ENCODE measurements around the gene KRT16.

KRT16 gene

DNA sequence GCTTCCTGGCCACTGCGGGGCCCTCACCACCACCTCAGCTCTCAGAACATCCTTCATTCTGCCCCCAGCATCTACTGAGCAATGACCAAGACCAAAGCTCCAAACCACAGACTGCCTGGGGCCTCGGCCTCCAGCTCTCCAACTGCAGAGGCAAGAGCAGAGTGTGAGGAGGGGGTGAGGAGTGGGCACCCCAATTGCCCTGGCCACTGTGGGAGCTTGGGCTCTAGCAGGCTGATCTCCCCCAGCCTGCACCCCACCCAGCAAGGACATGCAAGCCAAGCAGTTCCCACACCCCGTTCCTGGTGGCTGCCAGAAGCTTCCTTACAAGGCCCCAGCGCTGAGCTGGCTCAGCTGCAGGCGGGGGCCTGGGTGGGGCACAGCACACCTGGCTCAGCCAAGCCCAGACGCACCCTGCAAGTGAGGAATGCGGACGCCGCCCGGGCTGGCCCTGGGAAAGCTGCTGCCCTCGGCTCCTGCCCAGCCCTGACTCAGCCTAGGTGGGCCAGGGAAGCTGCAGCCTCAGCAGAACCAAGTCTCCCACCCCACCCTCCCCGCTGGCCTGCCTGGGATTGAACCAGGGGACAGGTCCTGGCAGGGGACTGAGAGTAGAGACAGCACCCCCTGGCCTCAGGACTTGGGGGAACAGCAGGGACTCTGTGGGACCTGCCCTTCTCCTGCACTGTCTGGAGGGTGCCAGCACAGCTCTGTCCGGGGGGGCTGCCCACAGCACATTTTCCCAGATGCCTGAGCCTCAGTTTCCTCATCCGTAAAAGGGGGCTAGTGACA, 41.5 kb upstream of the KRT16 start:
- DNase-seq (ENCODE audit: insufficient read length) (no peak), FAIRE-seq (no peak)
- TF ChIP-seq TAF1 (IDR thresholded peaks at IDR 0.05; ENCODE audit: borderline replicate concordance, low read depth, low read length) (no peak), POLR2A (IDR thresholded peaks at IDR 0.05; ENCODE audit: low read depth, low read length) (no peak), POLR2AphosphoS5 (IDR thresholded peaks at IDR 0.05; ENCODE audit: low read depth, low read length) (no peak)

DNA sequence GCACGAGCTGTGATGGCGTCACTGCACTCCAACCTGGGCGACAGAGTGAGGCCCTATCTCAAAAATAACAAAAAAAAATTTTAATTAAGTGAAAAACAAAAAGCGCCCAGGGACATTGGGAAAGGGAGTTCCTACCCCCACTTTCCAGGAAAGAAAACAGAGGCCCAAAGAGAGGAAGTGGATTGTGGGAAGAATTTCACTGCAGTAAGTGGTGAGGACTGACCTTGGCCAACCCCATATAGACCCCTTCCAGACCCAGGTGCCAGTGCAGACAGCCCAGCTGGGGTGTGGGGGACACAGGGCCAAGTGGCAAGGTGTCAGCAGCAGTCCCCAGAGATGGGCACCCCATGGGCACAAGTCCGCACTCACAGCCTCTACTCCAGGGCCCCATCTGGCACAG, 40.9 kb upstream of the KRT16 start:
- FAIRE-seq = no peak
- TF ChIP-seq POLR2AphosphoS5 (IDR thresholded peaks at IDR 0.05; ENCODE audit: low read depth, low read length) = no peak
- TF ChIP-seq POLR2A (IDR thresholded peaks at IDR 0.05; ENCODE audit: low read depth, low read length) = no peak
- TF ChIP-seq TAF1 (IDR thresholded peaks at IDR 0.05; ENCODE audit: borderline replicate concordance, low read depth, low read length) = no peak
- no peak for DNase-seq (ENCODE audit: insufficient read length)

DNA sequence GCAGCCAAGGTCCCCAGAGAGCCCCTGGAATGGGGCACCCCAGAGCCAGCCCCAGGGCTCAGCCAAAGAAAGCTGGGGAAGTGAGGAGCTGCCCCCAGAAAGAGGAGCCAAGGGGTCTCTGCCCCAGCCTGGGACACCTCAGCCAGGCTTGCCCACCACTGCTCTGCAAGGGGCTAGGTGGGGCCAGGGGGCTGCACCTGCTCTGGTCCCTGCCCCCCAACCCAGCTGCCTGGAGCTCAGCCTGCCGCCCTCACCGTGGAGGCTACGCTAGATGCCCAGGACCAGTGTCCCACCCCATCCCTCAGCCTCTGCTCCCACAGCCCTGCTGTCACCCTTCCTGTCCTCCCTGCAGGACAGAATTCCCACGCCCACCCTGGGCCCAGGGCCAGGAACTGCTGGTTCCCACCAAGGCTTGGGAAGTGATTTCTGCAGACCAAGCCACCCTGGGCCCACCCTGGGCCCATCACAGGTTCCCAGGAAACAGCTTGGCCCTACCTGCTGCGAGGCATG, 39.9 kb upstream of the KRT16 start:
- no peak for DNase-seq (ENCODE audit: insufficient read length)
- no peak for TF ChIP-seq POLR2AphosphoS5 (IDR thresholded peaks at IDR 0.05; ENCODE audit: low read depth, low read length)
- no peak for TF ChIP-seq TAF1 (IDR thresholded peaks at IDR 0.05; ENCODE audit: borderline replicate concordance, low read depth, low read length)
- TF ChIP-seq POLR2A (IDR thresholded peaks at IDR 0.05; ENCODE audit: low read depth, low read length) = no peak
- no peak for FAIRE-seq

DNA sequence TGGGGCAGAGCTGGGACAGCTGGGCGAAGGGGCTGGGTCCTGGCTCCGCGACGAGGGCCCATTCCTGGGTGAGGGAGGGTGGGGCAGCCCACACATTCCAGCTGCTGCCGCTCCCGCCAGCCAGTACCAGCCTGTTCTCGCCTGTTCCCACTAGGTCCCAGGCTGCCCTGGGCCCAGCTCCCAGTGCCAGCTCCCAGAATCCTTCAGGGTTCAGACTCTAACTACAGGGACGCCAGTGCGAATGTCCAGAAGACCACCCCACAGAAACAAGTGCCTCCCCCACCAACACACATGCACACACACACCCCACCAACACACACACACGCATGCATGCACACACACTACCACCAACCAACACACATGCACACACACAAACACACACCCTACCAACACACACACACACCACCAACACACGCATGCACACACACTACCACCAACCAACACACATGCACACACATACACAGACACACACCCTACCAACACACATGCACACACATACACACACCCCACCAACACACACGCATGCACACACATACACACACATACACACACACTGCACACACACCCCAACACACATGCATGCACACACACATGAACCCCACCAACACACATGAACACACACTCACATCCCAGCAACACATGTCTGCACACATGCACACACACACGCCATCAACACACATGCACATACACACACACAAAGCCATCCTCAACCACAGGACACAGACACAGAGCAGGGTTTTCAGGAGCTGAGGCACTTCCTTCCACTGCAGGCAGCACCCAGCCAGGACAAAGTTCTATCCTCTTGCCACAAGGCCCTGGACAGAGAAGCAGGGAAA, 39.3 kb upstream of the KRT16 start:
- no peak for DNase-seq (ENCODE audit: insufficient read length)
- TF ChIP-seq TAF1 (IDR thresholded peaks at IDR 0.05; ENCODE audit: borderline replicate concordance, low read depth, low read length) = no peak
- no peak for TF ChIP-seq POLR2A (IDR thresholded peaks at IDR 0.05; ENCODE audit: low read depth, low read length)
- TF ChIP-seq POLR2AphosphoS5 (IDR thresholded peaks at IDR 0.05; ENCODE audit: low read depth, low read length) = no peak
- FAIRE-seq = no peak

DNA sequence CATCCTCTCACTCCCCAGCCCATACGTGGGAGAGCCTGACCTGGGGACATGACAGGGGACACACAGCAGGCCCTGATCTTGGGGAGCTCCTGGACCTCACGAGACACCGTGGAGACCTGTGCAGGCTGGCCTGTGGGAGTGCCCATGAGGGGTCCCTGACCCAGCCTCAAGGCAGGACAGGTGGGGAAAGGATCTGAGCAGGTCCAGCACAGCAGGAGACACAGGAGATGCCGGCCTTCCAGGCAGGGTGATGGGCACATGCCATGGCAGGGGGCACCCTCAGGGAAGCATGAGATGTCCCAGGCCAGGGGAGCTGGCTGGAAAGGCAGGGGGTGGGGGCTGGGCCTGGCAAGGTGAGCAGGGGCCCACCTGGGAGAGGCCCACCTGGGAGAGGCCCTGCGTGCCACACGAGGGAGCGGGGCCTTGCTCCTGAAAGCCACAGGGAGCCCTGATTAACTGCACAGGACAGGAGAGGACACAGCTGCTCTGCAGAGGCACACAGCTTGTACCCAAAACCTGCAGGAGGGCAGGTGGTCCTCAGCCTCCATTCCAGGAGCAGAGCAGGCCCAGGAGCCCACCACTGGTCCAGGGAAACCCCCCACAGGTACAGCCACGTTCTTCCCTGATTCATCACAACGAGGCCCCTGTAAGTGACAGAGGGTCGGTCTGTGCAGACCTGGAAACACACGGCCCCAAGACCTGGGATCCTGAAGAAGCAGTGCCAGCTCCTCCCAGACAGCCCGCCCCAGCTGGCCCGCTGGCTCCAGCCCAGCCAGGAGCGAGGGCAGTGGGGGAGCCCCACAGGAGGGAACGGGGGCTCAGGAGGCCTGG, 38.4 kb upstream of the KRT16 start:
- no peak for DNase-seq (ENCODE audit: insufficient read length)
- TF ChIP-seq POLR2AphosphoS5 (IDR thresholded peaks at IDR 0.05; ENCODE audit: low read depth, low read length) (no peak), TAF1 (IDR thresholded peaks at IDR 0.05; ENCODE audit: borderline replicate concordance, low read depth, low read length) (no peak), POLR2A (IDR thresholded peaks at IDR 0.05; ENCODE audit: low read depth, low read length) (no peak)
- no peak for FAIRE-seq

DNA sequence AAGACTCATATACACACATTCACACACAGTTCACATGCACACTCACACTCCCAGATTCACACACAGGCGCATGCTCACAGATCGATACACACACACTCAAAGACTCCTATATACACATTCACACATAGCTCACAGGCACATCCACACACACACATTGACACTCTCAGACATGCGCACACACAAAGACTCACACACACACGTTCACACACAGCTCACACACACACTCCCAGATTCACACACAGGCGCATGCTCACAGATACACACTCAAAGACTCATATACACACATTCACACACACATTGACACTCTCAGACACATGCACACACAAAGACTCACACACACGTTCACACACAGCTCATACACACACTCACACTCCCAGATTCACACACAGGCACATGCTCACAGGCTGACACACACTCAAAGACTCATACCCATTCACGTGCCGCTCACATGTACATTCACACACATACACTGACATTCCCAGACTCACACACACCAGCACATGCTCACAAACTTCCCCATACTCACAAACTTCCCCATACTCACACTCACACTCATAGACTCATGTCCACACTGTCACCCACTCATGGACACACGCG, 37.5 kb upstream of the KRT16 start:
- FAIRE-seq (peak; percentile 58), DNase-seq (ENCODE audit: insufficient read length) (no peak)
- TF ChIP-seq POLR2A (IDR thresholded peaks at IDR 0.05; ENCODE audit: low read depth, low read length) (no peak), POLR2AphosphoS5 (IDR thresholded peaks at IDR 0.05; ENCODE audit: low read depth, low read length) (no peak), TAF1 (IDR thresholded peaks at IDR 0.05; ENCODE audit: borderline replicate concordance, low read depth, low read length) (no peak)

DNA sequence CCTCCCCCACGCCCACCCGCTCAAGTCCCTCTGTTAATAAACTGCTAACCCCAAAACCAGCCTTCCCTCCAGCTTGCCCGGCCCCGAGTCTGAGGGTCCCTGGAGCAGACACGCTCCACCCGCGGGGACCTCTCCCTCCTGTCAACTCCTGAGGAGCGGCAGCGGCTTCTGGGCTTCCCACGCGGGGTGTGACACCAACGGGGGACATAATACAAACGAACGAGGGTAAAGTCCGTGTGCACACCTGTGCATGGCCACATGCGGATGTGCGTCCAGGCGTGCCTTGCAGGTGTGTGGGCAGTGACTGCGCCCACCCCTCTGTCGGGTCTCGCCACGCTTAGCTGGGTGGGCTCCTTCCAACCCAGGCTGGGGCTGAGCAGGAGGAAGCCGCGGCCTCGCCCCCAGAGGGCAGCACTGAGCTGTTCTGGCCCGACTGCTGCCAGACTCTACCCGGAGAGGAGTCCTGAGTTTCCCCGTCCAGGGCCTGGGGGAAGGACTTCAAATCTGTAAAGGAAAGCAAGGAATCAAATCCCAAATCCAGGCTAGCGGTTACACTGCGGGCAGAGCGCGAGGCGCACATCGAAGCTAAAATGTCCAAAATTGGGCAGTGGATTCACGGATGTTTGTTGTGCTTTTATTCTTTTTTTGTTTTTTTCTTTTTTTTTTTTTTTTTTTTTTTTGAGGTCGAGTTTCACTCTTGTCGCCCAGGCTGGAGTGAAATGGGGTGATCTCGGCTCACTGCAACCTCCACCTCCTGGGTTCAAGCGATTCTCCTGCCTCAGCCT, 36.0 kb upstream of the KRT16 start:
- FAIRE-seq = peak; percentile 93
- peak; percentile 90 for DNase-seq (ENCODE audit: insufficient read length)
- TF ChIP-seq TAF1 (IDR thresholded peaks at IDR 0.05; ENCODE audit: borderline replicate concordance, low read depth, low read length) = no peak
- no peak for TF ChIP-seq POLR2AphosphoS5 (IDR thresholded peaks at IDR 0.05; ENCODE audit: low read depth, low read length)

DNA sequence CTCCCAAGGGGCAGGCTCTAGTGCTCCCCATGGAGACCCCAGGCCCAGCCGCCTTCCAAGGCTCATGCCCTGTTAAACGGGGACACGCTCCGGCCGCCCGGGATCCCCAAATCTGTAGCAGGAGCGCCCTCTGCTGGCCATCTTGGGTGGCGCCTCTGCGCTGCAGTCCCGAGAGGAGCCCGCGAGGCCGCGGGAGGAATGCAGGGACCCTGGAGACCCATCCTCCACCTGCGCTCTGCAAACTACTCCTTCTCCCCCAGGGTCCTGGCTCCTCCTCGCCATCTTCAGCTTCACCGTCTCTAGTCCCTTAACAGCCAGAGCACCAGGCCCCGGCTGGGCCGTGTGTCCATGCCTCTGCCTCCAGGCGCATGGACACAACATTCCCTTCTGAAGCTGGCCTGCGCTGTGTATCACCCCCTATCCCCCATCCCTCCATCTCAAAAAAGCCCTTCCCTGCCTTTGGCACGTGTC, 35.4 kb upstream of the KRT16 start:
- DNase-seq (ENCODE audit: insufficient read length) = peak; percentile 90
- peak; percentile 58 for FAIRE-seq
- no peak for TF ChIP-seq TAF1 (IDR thresholded peaks at IDR 0.05; ENCODE audit: borderline replicate concordance, low read depth, low read length)
- TF ChIP-seq POLR2AphosphoS5 (IDR thresholded peaks at IDR 0.05; ENCODE audit: low read depth, low read length) = no peak
- TF ChIP-seq POLR2A (IDR thresholded peaks at IDR 0.05; ENCODE audit: low read depth, low read length) = no peak

DNA sequence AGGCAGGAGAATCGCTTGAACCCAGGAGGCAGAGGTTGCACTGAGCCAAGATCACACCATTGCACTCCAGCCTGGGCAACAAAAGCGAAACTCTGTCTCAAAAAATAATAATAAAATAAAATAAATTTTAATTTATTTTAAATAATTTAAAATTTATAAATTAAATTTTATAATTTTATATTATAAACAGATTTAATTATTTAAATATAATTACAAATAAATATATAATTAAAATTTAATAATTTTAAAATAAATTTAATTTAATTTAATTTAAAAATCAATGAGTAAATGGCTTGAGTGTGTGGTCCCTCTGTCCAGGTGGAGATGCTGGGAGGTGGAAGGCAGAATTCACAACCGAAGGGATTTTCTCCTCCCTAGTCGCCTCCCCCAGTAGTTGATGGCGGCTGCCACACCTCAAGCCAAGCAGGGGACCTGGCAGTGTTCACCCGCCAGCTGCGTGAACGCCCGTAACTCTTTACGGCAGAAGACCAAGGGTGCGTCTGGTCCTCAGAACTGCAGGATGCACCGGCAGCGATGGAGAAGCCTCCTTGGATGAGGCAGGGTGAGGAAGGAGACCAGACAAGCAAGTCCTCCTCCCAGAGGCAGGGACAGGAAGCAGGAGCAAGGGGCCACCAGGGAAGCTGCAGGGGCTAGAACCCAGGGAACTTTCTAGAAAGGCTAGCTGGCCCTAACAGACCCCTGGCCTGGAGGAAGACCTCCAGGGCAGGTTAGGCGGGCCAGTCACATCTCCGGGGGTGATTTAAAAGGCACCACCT, 34.7 kb upstream of the KRT16 start:
- TF ChIP-seq TAF1 (IDR thresholded peaks at IDR 0.05; ENCODE audit: borderline replicate concordance, low read depth, low read length) (no peak), POLR2A (IDR thresholded peaks at IDR 0.05; ENCODE audit: low read depth, low read length) (no peak), POLR2AphosphoS5 (IDR thresholded peaks at IDR 0.05; ENCODE audit: low read depth, low read length) (no peak)
- FAIRE-seq = no peak
- DNase-seq (ENCODE audit: insufficient read length) = no peak
